ENCODE data around the gene NR1D2.
"Not testable (repeated sequence)": the region's sequence is repeated elsewhere in the genome, so short reads cannot be mapped to it uniquely, and the experiment has no call there.

Gene NR1D2

DNA sequence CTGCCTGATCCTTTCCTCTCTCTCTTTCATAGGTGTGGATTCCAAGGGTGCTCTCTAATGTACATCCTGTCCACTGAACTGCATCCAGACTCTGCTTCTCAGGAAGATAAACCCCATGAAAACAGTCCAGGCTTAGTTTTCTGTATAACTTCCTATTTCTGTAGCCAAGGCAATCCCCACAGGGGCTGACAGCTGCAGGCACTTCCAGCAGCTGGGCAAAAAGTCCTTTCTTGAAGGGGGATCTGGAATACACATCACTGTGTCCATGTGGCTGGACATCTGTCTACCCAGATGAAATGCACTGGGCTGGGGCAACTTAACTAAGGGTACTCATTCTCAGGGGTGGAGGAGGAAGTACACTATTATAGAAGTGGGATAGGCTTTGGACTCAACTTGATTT, 72.2 kb downstream of the NR1D2 start:
- Histone ChIP-seq H3K9me3 (ENCODE audit: control insufficient read depth in 5 of 5, low read length in 5 of 5) (no peaks in the 10 kb centered on the region), H3K4me3 (ENCODE audit: low read depth in 1 of 5, low read length in 5 of 5) (no peak overlapping the region), H3K27me3 (ENCODE audit: control insufficient read depth in 5 of 5, insufficient read depth in 4 of 5, low read length in 5 of 5) (no peaks in the 10 kb centered on the region), H3K36me3 (ENCODE audit: control insufficient read depth in 5 of 5, insufficient read depth in 5 of 5, low read length in 5 of 5) (no peaks in the 10 kb centered on the region), H3K27ac (ENCODE audit: low read depth, low read length) (no peak overlapping the region), H3K9ac (ENCODE audit: low read length in 5 of 5) (no peak overlapping the region), H3K4me1 (ENCODE audit: control insufficient read depth in 5 of 5, insufficient read depth in 5 of 5, low read length in 5 of 5) (peaks cover 2 to 9% (median 7%) of the 10 kb centered on the region in 5 donors)

DNA sequence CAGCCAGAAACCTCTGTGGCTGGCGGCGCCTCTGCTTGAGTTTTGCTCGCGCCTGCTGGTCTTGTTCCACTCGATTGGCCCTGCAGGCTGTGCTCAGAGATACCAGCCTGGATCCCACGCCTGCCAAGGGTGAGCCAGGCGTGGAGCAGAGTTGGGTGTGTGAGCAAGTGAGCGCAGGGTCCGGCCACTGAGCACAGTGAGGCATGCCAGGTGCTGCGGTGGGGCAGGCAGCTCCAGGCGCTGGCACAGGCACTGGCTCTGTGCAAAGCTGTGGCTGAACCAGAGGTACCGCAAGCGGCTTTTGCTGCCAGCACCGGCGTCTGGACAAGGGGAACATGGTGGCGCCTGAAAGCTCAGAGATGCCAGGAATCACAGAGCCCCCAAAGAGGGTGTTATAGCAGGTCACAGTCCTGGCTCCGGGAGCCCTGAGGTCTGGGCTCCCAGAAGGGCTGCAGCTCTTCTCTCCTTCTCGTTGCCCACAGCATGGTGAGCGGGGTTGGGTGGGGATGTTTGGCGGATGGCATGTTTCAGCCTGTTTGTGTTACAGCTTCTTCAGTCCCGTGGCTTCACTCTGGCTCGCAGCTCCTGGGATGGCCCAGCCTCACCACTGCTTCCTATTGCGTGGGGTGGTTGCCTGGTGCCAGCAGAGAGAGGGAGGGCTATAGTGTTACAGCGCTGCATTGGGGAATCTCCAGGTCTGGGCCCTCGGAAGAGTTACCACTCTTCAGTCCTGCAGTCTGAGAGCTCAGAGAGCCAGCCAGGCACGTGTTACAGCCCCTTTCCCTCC, 73.9 kb downstream of the NR1D2 start:
- no peaks in the 10 kb centered on the region for H3K27me3 ChIP-seq (ENCODE audit: control insufficient read depth in 5 of 5, insufficient read depth in 4 of 5, low read length in 5 of 5)
- no peak overlapping the region for H3K27ac ChIP-seq (ENCODE audit: low read depth, low read length)

DNA sequence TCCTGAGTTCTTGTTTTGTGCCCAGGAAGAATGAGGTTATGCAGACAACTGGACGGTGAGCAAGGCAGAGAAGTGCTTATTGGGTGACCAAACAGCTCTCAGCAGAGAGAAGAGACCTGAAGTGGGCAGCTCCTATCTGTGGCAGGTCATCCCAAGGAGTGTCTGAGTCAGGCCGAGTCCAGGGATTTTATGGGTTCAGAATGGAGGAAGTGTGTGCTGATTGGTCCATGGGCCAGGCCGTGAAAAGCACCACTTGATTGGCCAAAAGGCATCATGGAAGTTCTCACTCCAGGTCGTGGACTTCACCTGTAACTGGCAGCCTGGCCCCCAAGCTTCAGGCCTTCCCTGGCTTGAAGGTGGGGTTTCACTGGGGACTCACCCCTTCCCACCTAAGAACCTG, 74.5 kb downstream of the NR1D2 start:
- Histone ChIP-seq H3K27me3 (ENCODE audit: control insufficient read depth in 5 of 5, insufficient read depth in 4 of 5, low read length in 5 of 5) (no peaks in the 10 kb centered on the region), H3K27ac (ENCODE audit: low read depth, low read length) (no peak overlapping the region), H3K4me3 (ENCODE audit: low read depth in 1 of 5, low read length in 5 of 5) (no peak overlapping the region)

More for the DNA sequence above, 73.9 kb downstream of the NR1D2 start:
- Histone ChIP-seq H3K36me3 (ENCODE audit: control insufficient read depth in 5 of 5, insufficient read depth in 5 of 5, low read length in 5 of 5) (no peaks in the 10 kb centered on the region), H3K4me3 (ENCODE audit: low read depth in 1 of 5, low read length in 5 of 5) (no peak overlapping the region), H3K9me3 (ENCODE audit: control insufficient read depth in 5 of 5, low read length in 5 of 5) (no peaks in the 10 kb centered on the region), H3K4me1 (ENCODE audit: control insufficient read depth in 5 of 5, insufficient read depth in 5 of 5, low read length in 5 of 5) (peaks cover 2 to 9% (median 7%) of the 10 kb centered on the region in 5 donors), H3K9ac (ENCODE audit: low read length in 5 of 5) (no peak overlapping the region)

DNA sequence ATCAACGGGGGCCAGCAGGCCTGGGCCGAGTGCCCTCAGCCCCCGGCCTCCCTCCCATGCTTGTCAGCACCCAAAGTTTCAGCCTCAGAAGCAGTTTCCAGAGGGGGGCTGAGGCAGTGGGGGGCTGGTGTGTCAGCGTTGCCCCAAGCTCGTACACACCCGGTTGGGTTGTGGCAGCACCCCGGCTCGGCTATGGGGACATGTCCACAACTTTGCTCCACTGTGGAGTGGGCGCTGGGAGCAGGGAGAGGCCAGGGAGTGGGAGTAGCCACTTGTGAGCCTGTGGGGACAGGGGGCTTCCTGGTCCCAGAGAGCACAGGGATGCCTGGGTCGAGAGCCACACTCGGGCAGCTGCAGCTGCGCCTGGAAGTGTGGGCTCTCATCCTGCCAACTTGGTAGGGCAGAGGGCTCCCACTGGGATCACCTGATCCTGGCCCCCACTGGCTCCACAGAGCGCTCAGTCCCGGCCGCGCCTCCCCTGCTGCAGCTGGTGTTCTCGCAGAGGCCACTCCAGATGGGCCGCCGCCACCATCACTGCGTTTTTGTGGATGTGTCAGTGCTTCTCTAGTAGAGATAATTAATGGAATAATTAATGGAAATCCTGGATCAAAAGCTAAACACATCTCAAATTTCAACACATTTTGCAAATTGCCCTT, 75.1 kb downstream of the NR1D2 start:
- Histone ChIP-seq H3K27ac (ENCODE audit: low read depth, low read length) (no peak overlapping the region), H3K4me1 (ENCODE audit: control insufficient read depth in 5 of 5, insufficient read depth in 5 of 5, low read length in 5 of 5) (peaks cover 2 to 9% (median 7%) of the 10 kb centered on the region in 5 donors), H3K36me3 (ENCODE audit: control insufficient read depth in 5 of 5, insufficient read depth in 5 of 5, low read length in 5 of 5) (no peaks in the 10 kb centered on the region), H3K4me3 (ENCODE audit: low read depth in 1 of 5, low read length in 5 of 5) (no peak overlapping the region), H3K9me3 (ENCODE audit: control insufficient read depth in 5 of 5, low read length in 5 of 5) (no peaks in the 10 kb centered on the region), H3K27me3 (ENCODE audit: control insufficient read depth in 5 of 5, insufficient read depth in 4 of 5, low read length in 5 of 5) (no peaks in the 10 kb centered on the region), H3K9ac (ENCODE audit: low read length in 5 of 5) (no peak overlapping the region)

More for the DNA sequence above, 74.5 kb downstream of the NR1D2 start:
- H3K9ac ChIP-seq (ENCODE audit: low read length in 5 of 5), result no peak overlapping the region
- H3K9me3 ChIP-seq (ENCODE audit: control insufficient read depth in 5 of 5, low read length in 5 of 5), result no peaks in the 10 kb centered on the region
- H3K36me3 ChIP-seq (ENCODE audit: control insufficient read depth in 5 of 5, insufficient read depth in 5 of 5, low read length in 5 of 5), result no peaks in the 10 kb centered on the region
- peaks cover 2 to 9% (median 7%) of the 10 kb centered on the region in 5 donors for H3K4me1 ChIP-seq (ENCODE audit: control insufficient read depth in 5 of 5, insufficient read depth in 5 of 5, low read length in 5 of 5)

DNA sequence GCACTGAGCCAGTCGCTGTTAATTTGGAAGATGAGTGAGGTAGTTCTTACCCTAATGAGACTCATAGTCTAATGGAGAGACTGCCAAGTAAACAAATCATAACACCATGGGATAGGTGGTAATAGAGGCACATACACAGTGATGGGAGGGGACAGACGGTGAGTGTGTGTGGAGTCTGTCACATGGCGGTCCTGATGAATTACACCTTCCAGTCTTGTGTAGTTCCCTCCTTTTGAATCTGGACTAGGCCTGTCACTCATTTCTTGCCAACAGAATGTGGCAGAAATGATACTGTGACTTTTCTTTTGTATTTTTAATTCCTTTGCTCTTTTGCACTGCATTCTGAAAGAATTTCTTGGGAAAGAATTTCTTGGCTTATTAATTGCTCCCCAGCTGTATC, 78.1 kb downstream of the NR1D2 start:
- H3K27me3 ChIP-seq (ENCODE audit: control insufficient read depth in 5 of 5, insufficient read depth in 4 of 5, low read length in 5 of 5), result no peaks in the 10 kb centered on the region
- no peak overlapping the region for H3K27ac ChIP-seq (ENCODE audit: low read depth, low read length)
- no peak overlapping the region for H3K9ac ChIP-seq (ENCODE audit: low read length in 5 of 5)
- H3K4me1 ChIP-seq (ENCODE audit: control insufficient read depth in 5 of 5, insufficient read depth in 5 of 5, low read length in 5 of 5), result no peaks in the 10 kb centered on the region
- H3K36me3 ChIP-seq (ENCODE audit: control insufficient read depth in 5 of 5, insufficient read depth in 5 of 5, low read length in 5 of 5), result no peaks in the 10 kb centered on the region
- H3K4me3 ChIP-seq (ENCODE audit: low read depth in 1 of 5, low read length in 5 of 5), result no peak overlapping the region
- H3K9me3 ChIP-seq (ENCODE audit: control insufficient read depth in 5 of 5, low read length in 5 of 5), result no peaks in the 10 kb centered on the region

DNA sequence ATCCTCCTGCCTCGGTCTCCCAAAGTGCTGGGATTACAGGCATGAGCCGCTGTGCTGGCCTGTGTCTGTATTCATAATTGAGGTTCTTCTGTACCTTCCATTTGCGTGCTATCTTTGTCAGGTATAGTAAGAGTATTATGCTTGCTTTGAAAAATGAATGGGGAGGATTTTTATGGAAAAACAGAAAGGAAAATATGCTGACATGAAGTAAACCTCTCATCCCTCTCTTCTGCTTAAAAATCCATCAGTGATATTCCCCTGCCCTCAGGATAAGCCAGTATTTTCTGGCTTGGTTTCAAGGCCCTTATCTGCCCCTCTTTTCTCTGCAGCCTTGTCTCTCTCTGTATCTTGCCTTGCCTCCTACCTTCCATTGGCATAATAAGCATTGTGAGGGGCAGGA, 80.7 kb downstream of the NR1D2 start:
- no peaks in the 10 kb centered on the region for H3K36me3 ChIP-seq (ENCODE audit: control insufficient read depth in 5 of 5, insufficient read depth in 5 of 5, low read length in 5 of 5)
- H3K9ac ChIP-seq (ENCODE audit: low read length in 5 of 5), result no peak overlapping the region
- H3K27me3 ChIP-seq (ENCODE audit: control insufficient read depth in 5 of 5, insufficient read depth in 4 of 5, low read length in 5 of 5), result no peaks in the 10 kb centered on the region
- H3K9me3 ChIP-seq (ENCODE audit: control insufficient read depth in 5 of 5, low read length in 5 of 5), result peaks cover 0 to 3% (median 0%) of the 10 kb centered on the region in 5 donors
- H3K27ac ChIP-seq (ENCODE audit: low read depth, low read length), result no peak overlapping the region
- H3K4me3 ChIP-seq (ENCODE audit: low read depth in 1 of 5, low read length in 5 of 5), result no peak overlapping the region
- no peaks in the 10 kb centered on the region for H3K4me1 ChIP-seq (ENCODE audit: control insufficient read depth in 5 of 5, insufficient read depth in 5 of 5, low read length in 5 of 5)

DNA sequence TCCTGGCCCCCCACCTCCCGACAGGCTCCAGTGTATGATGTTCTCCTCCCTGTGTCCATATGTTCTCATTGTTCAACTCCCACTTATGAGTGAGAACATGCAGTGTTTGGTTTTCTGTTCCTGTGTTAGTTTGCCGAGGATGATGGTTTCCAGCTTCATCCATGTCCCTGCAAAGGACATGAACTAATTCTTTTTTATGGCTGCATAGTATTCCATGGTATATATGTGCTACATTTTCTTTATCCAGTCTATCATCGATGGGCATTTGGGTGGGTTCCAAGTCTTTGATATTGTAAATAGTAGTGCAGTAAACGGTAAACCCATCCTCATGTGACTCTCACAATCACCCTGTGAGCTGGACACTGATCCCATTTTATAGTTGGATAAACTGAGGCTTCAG, 81.6 kb downstream of the NR1D2 start:
- H3K27ac ChIP-seq (ENCODE audit: low read depth, low read length); H3K9me3 ChIP-seq (ENCODE audit: control insufficient read depth in 5 of 5, low read length in 5 of 5); H3K9ac ChIP-seq (ENCODE audit: low read length in 5 of 5); H3K4me3 ChIP-seq (ENCODE audit: low read depth in 1 of 5, low read length in 5 of 5); H3K27me3 ChIP-seq (ENCODE audit: control insufficient read depth in 5 of 5, insufficient read depth in 4 of 5, low read length in 5 of 5); H3K36me3 ChIP-seq (ENCODE audit: control insufficient read depth in 5 of 5, insufficient read depth in 5 of 5, low read length in 5 of 5); H3K4me1 ChIP-seq (ENCODE audit: control insufficient read depth in 5 of 5, insufficient read depth in 5 of 5, low read length in 5 of 5): not testable (repeated sequence)

DNA sequence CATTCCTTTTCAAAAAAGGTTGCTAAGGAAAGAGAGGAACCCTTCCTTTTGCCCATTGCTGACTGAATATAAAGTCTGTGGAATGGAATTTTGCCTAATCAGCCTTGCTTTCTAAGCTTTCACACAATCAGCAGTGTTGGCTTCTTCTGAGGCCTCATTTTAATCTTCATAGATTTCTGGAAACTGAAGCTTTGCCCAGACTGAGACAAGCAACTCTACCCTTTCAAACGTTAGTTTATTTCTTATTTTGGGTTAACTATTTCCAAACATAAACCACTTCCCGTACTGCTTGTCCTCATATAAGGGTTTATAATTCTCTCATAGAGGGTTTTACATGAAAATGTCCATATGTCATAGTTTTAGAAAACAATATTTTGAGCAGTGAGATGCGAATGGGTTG, 82.9 kb downstream of the NR1D2 start:
- Histone ChIP-seq H3K27ac (ENCODE audit: low read depth, low read length) (no peak overlapping the region), H3K9ac (ENCODE audit: low read length in 5 of 5) (no peak overlapping the region)

More for the DNA sequence above, 82.9 kb downstream of the NR1D2 start:
- H3K9me3 ChIP-seq (ENCODE audit: control insufficient read depth in 5 of 5, low read length in 5 of 5), result peaks cover 0 to 6% (median 0%) of the 10 kb centered on the region in 5 donors
- H3K36me3 ChIP-seq (ENCODE audit: control insufficient read depth in 5 of 5, insufficient read depth in 5 of 5, low read length in 5 of 5), result no peaks in the 10 kb centered on the region
- H3K27me3 ChIP-seq (ENCODE audit: control insufficient read depth in 5 of 5, insufficient read depth in 4 of 5, low read length in 5 of 5), result no peaks in the 10 kb centered on the region
- H3K4me3 ChIP-seq (ENCODE audit: low read depth in 1 of 5, low read length in 5 of 5), result no peak overlapping the region
- no peaks in the 10 kb centered on the region for H3K4me1 ChIP-seq (ENCODE audit: control insufficient read depth in 5 of 5, insufficient read depth in 5 of 5, low read length in 5 of 5)
